IMR-90 (cell line): ENCODE data around the gene LDLRAD4. TPM values are rescaled to one million over a fixed set of nuclear protein-coding genes. Genes with fewer than 3 reads are reported as not detected.

Experiments used
- ATAC-seq: fragments of 200-7000 bp; cut with Tn5 transposase; 2 replicates; pipeline ENCODE4 v1.9.1; 2020; ENCODE audit warnings: low read depth, mild to moderate bottlenecking, moderate library complexity
- BruUV-seq: library from RNA; stranded (reverse); fragments of 400-500 nt; replicated peaks from 2 replicates; lab custom pipeline; 2021; lab: Mats Ljungman, UMichigan
- CTCF ChIA-PET: fragments of 300-600 bp; formaldehyde crosslinking; extraction: SDS; loops from one replicate; lab custom pipeline; 2021; ENCODE audit warnings: antibody characterized with exemption; lab: Yijun Ruan, JAX
- POLR2A ChIA-PET: fragments of 300-600 bp; sonication (Branson Sonifier 250); formaldehyde crosslinking; loops from one replicate; lab custom pipeline; 2022; ENCODE audit warnings: antibody characterized with exemption; ENCODE audit not compliant: unreplicated experiment; lab: Charles Lee
- DNase-seq: peaks from one replicate; pipeline ENCODE4 v3.0.0; 2013
- H2AFZ ChIP-seq: replicated peaks from 2 replicates; pipeline ENCODE3; 2013; ENCODE audit warnings: low read length, mild to moderate bottlenecking; ENCODE audit not compliant: poor library complexity
- H2AK5ac ChIP-seq: 2 replicates; pipeline ENCODE4 v1.6.1; 2013; ENCODE audit warnings: low read depth, low read length, inconsistent platforms
- H2AK9ac ChIP-seq: replicated peaks from 2 replicates; pipeline ENCODE3; 2013; ENCODE audit warnings: mild to moderate bottlenecking, low read depth, low read length, moderate library complexity; ENCODE audit not compliant: poor library complexity
- H2BK120ac ChIP-seq: 2 replicates; pipeline ENCODE4 v1.6.1; 2013; ENCODE audit warnings: low read depth, low read length, inconsistent platforms
- H2BK15ac ChIP-seq: 3 replicates; pipeline ENCODE4 v1.6.1; 2013; ENCODE audit warnings: low read depth, low read length, inconsistent platforms
- H2BK20ac ChIP-seq: 2 replicates; pipeline ENCODE4 v1.6.1; 2013; ENCODE audit warnings: low read depth, mild to moderate bottlenecking, inconsistent platforms, low read length, moderate library complexity
- H2BK5ac ChIP-seq: 2 replicates; pipeline ENCODE4 v1.6.1; 2013; ENCODE audit warnings: mild to moderate bottlenecking, low read depth, low read length, inconsistent platforms; ENCODE audit not compliant: poor library complexity, severe bottlenecking
- H3K14ac ChIP-seq: replicated peaks from 2 replicates; pipeline ENCODE4 v1.6.1; 2013; ENCODE audit warnings: low read depth, low read length, inconsistent platforms
- H3K18ac ChIP-seq: 2 replicates; pipeline ENCODE4 v1.6.1; 2013; ENCODE audit warnings: low read depth, low read length, control low read depth
- H3K23ac ChIP-seq: 2 replicates; pipeline ENCODE4 v1.6.1; 2013; ENCODE audit warnings: low read depth, low read length, inconsistent platforms
- H3K27ac ChIP-seq: 2 replicates; pipeline ENCODE4 v1.5.1; 2013; ENCODE audit warnings: mild to moderate bottlenecking, control low read depth, low read length; ENCODE audit not compliant: insufficient read depth
- H3K27me3 ChIP-seq: 2 replicates; pipeline ENCODE4 v1.6.1; 2013; ENCODE audit warnings: low read length; ENCODE audit not compliant: control insufficient read depth, insufficient read depth
- H3K36me3 ChIP-seq: 2 replicates; pipeline ENCODE4 v1.6.1; 2013; ENCODE audit warnings: low read length, mixed read lengths; ENCODE audit not compliant: control insufficient read depth, insufficient read depth
- H3K4ac ChIP-seq: 2 replicates; pipeline ENCODE4 v1.6.1; 2013; ENCODE audit warnings: low read depth, low read length, inconsistent platforms
- H3K4me1 ChIP-seq: 2 replicates; pipeline ENCODE4 v1.6.1; 2013; ENCODE audit warnings: low read length, mixed read lengths; ENCODE audit not compliant: control insufficient read depth, insufficient read depth
- H3K4me2 ChIP-seq: 2 replicates; pipeline ENCODE4 v1.6.1; 2013; ENCODE audit warnings: low read depth, mild to moderate bottlenecking, control low read depth, low read length, moderate library complexity
- H3K4me3 ChIP-seq: 2 replicates; pipeline ENCODE4 v1.5.1; 2013; ENCODE audit warnings: low read depth, mild to moderate bottlenecking, control low read depth, low read length, moderate library complexity; ENCODE audit not compliant: insufficient read depth
- H3K56ac ChIP-seq: 2 replicates; pipeline ENCODE4 v1.6.1; 2013; ENCODE audit warnings: low read length, inconsistent platforms; ENCODE audit not compliant: insufficient read depth; ENCODE audit errors: extremely low read depth
- H3K79me1 ChIP-seq, 2 experiments: 2 replicates each; pipeline ENCODE4 v1.6.1; 2013; ENCODE audit warnings: low read length in 2 of 2, inconsistent platforms in 1 of 2, low read depth in 1 of 2
- H3K9ac ChIP-seq: 2 replicates; pipeline ENCODE4 v1.6.1; 2013; ENCODE audit warnings: low read depth, low read length, control low read depth
- H3K9me1 ChIP-seq: 2 replicates; pipeline ENCODE4 v1.6.1; 2013; ENCODE audit warnings: low read length, inconsistent platforms; ENCODE audit not compliant: insufficient read depth
- H3K9me3 ChIP-seq: 2 replicates; pipeline ENCODE4 v1.6.1; 2013; ENCODE audit warnings: low read length; ENCODE audit not compliant: control insufficient read depth, insufficient read depth
- H4K20me1 ChIP-seq: 2 replicates; pipeline ENCODE4 v1.6.1; 2013; ENCODE audit warnings: low read length, inconsistent platforms; ENCODE audit not compliant: insufficient read depth
- H4K5ac ChIP-seq: 2 replicates; pipeline ENCODE4 v1.6.1; 2013; ENCODE audit warnings: mild to moderate bottlenecking, low read depth, low read length, control low read depth
- H4K8ac ChIP-seq, 2 experiments: 2 replicates each; pipeline ENCODE4 v1.6.1; 2013; ENCODE audit warnings: low read depth in 2 of 2, low read length in 2 of 2, control low read depth in 1 of 2, inconsistent platforms in 1 of 2
- H4K91ac ChIP-seq: 2 replicates; pipeline ENCODE4 v1.6.1; 2013; ENCODE audit warnings: low read depth, low read length, inconsistent platforms; ENCODE audit not compliant: insufficient read depth
- BHLHE40 ChIP-seq: fragments of 150-350 bp; IDR thresholded peaks from 2 replicates; pipeline ENCODE4 v1.6.1; 2016; ENCODE audit warnings: mild to moderate bottlenecking, low read depth, low read length
- CHD1 ChIP-seq: IDR thresholded peaks from 2 replicates; pipeline ENCODE4 v1.6.1; 2012; ENCODE audit warnings: low read depth, low read length, improper control_type of control experiment
- CTCF ChIP-seq: conservative IDR thresholded peaks from 2 replicates; pipeline ENCODE4 v1.5.1; 2012; ENCODE audit warnings: mild to moderate bottlenecking, low read depth, low read length, improper control_type of control experiment
- ELK1 ChIP-seq: fragments of 150-350 bp; IDR thresholded peaks from 2 replicates; pipeline ENCODE4 v1.6.1; 2016; ENCODE audit warnings: low read depth, mild to moderate bottlenecking, low read length, moderate library complexity, borderline replicate concordance
- FOS ChIP-seq: fragments of 150-350 bp; IDR thresholded peaks from 2 replicates; pipeline ENCODE4 v1.6.1; 2016; ENCODE audit warnings: low read depth, low read length
- MAFK ChIP-seq: IDR thresholded peaks from 2 replicates; pipeline ENCODE4 v1.6.1; 2012; ENCODE audit warnings: low read depth, low read length, improper control_type of control experiment
- MAZ ChIP-seq: IDR thresholded peaks from 2 replicates; pipeline ENCODE4 v1.6.1; 2012; ENCODE audit warnings: low read depth, mild to moderate bottlenecking, low read length, improper control_type of control experiment, moderate library complexity, borderline replicate concordance
- MXI1 ChIP-seq: IDR thresholded peaks from 2 replicates; pipeline ENCODE4 v1.6.1; 2012; ENCODE audit warnings: low read depth, mild to moderate bottlenecking, low read length, moderate library complexity, borderline replicate concordance
- NFE2L2 ChIP-seq: fragments of 150-350 bp; IDR thresholded peaks from 2 replicates; pipeline ENCODE4 v1.6.1; 2016; ENCODE audit warnings: low read depth, mild to moderate bottlenecking, low read length
- POLR2A ChIP-seq: IDR thresholded peaks from 2 replicates; pipeline ENCODE4 v1.6.1; 2012; ENCODE audit warnings: mild to moderate bottlenecking, low read depth, low read length
- RAD21 ChIP-seq: IDR thresholded peaks from 2 replicates; pipeline ENCODE4 v1.6.1; 2012; ENCODE audit warnings: low read length, improper control_type of control experiment
- RCOR1 ChIP-seq: IDR thresholded peaks from 2 replicates; pipeline ENCODE4 v1.6.1; 2012; ENCODE audit warnings: mild to moderate bottlenecking, low read length, improper control_type of control experiment; ENCODE audit not compliant: insufficient replicate concordance
- RFX5 ChIP-seq: IDR thresholded peaks from 2 replicates; pipeline ENCODE4 v1.8.0; 2012; ENCODE audit warnings: low read depth, mild to moderate bottlenecking, low read length, moderate library complexity
- SMC3 ChIP-seq: fragments of 150-350 bp; IDR thresholded peaks from 2 replicates; pipeline ENCODE4 v1.6.1; 2016; ENCODE audit warnings: low read depth, mild to moderate bottlenecking, antibody characterized with exemption, low read length, moderate library complexity
- WGBS, 2 experiments: methylation state at CpG; one replicate each; pipeline versions ENCODE4 v1.1.5 to v1.1.7; 2013; ENCODE audit warnings: missing lambda C conversion rate in 2 of 2; ENCODE audit not compliant: insufficient read length in 1 of 2; ENCODE audit errors: extremely low coverage in 2 of 2; 5-methylcytosine and 5-hydroxymethylcytosine counted together
- dilution Hi-C: fragments of 300-500 bp; cut with HindIII; formaldehyde crosslinking; loops from one replicate; pipeline ENCODE4 v1.14.3; 2018; ENCODE audit warnings: low sequenced_read_pairs; ENCODE audit not compliant: unreplicated experiment
- in situ Hi-C: fragments of 300-500 bp; cut with MboI; formaldehyde crosslinking; loops from 3 replicates; pipeline ENCODE4 v1.14.3; 2019; ENCODE audit warnings: low sequenced_read_pairs, inconsistent platforms, mixed read lengths
- intact Hi-C: fragments of 100-400 bp; cut with micrococcal nuclease; formaldehyde crosslinking; loops from 2 replicates; pipeline ENCODE4 v1.10.0; 2022
- polyA plus RNA-seq, 3 experiments: library from polyadenylated mRNA; depleted of rRNA; stranded (reverse); fragments of >200 nt; gene quantifications; 2 replicates each; pipeline ENCODE4 v1.2.3, GENCODE V29; 2012; ENCODE audit warnings: low replicate concordance in 1 of 3
- total RNA-seq: library from RNA; depleted of rRNA; stranded (reverse); fragments of >200 nt; gene quantifications from 2 replicates; pipeline ENCODE4 v1.2.3, GENCODE V29; 2012
- TF ChIP-seq, protein P1 (sequence below): fragments of 150-350 bp; IDR thresholded peaks from 2 replicates; pipeline ENCODE4 v1.6.1; 2017; ENCODE audit warnings: mild to moderate bottlenecking, antibody characterized with exemption, low read length, low read depth

Gene LDLRAD4
- total and polyA plus RNA-seq, 2 of the 4 experiments (the other 2 are of a cell fraction) = not detected

DNA sequence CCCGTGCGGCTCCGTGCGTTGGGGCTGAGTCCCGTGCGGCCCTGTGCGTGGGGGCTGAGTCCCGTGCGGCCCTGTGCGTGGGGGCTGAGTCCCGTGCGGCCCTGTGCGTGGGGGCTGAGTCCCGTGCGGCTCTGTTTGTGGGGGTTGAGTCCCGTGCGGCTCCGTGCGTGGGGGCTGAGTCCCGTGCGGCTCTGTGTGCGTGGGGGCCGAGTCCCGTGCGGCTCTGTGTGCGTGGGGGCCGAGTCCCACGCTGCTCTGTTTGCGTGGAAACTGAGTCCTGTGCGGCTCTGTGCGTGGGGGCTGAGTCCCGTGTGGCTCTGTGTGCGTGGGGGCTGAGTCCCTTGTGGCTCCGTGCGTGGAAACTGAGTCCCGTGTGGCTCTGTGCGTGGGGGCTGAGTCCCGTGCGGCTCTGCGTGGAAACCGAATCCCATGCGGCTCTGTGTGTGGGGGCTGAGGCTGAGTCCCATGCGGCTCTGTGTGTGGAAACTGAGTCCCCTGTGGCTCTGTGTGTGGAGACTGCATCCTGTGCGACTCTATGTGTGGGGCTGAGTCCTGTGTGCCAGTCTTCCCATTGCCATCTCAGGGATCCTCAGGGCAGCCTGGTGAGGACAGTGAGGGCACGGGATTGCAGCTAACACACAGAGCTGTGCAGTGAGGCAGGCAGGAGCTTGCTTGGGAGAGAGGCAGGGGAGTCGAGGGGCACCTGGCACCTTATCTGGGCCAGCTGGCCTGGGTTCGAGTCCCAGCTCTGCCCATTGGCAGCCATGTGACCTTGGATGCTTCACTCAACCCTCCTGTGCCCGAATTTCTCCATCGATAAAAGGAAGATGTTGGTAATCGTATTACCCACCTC lies 44.5 kb downstream of the LDLRAD4 start:
- POLR2A ChIA-PET = no interaction called here
- Histone ChIP-seq H2BK15ac (no peak overlapping the region), H3K79me1 (no peaks in the 10 kb centered on the region), H3K9ac (no peak overlapping the region), H2AK9ac (no peak overlapping the region), H2BK120ac (no peak overlapping the region), H4K91ac (no peak overlapping the region), H3K56ac (no peak overlapping the region), H3K4me1 (no peaks in the 10 kb centered on the region), H2AK5ac (no peak overlapping the region), H3K4me2 (no peak overlapping the region), H4K20me1 (no peaks in the 10 kb centered on the region), H3K27ac (no peak overlapping the region), H3K4me3 (no peak overlapping the region), H4K8ac (no peak overlapping the region), H3K23ac (no peak overlapping the region), H3K27me3 (peaks cover 11% of the 10 kb centered on the region; the same call in 1 of the 2 replicates), H2AFZ (no peak overlapping the region), H2BK5ac (no peak overlapping the region), H3K9me3 (no peaks in the 10 kb centered on the region), H3K4ac (no peak overlapping the region), H3K14ac (no peak overlapping the region), H3K18ac (no peak overlapping the region), H4K5ac (no peak overlapping the region), H2BK20ac (no peak overlapping the region), H3K9me1 (no peaks in the 10 kb centered on the region), H3K36me3 (no peaks in the 10 kb centered on the region)
- intact Hi-C loops (no loop called here), dilution Hi-C loops (no loop called here), in situ Hi-C loops (no loop called here)
- BruUV-seq = no TSS peak
- ATAC-seq (no peak), DNase-seq (no peak)
- CTCF ChIA-PET = no interaction called here
- 84% methylated on average over 23 of the region's 50 CpGs; no CpG with 5 or more reads in 1 of the 2 experiments for WGBS, 2 experiments
- TF ChIP-seq RAD21 (no peak), CTCF (no peak), RFX5 (no peak), MAZ (no peak), BHLHE40 (no peak), MAFK (no peak), NFE2L2 (no peak), POLR2A (no peak), RCOR1 (no peak), SMC3 (no peak), MXI1 (no peak), CHD1 (no peak), FOS (no peak), ELK1 (no peak)
- TF ChIP-seq, protein P1, sequence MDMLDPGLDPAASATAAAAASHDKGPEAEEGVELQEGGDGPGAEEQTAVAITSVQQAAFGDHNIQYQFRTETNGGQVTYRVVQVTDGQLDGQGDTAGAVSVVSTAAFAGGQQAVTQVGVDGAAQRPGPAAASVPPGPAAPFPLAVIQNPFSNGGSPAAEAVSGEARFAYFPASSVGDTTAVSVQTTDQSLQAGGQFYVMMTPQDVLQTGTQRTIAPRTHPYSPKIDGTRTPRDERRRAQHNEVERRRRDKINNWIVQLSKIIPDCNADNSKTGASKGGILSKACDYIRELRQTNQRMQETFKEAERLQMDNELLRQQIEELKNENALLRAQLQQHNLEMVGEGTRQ = no peak
